Body of pancreas (tissue), 4 donors: ENCODE results near the gene SHROOM2. TPM values are rescaled to one million over a fixed set of nuclear protein-coding genes. Genes with fewer than 3 reads are reported as not detected.

Experiments
- ATAC-seq: fragments of 150-250 bp; one replicate; pipeline ENCODE4 v1.9.1; 2016
- DNase-seq, 4 donors: peaks; one replicate each; pipeline ENCODE4 v3.0.0-alpha.2; 2019
- H3K27ac ChIP-seq, 4 donors: fragments of 200-600 bp; sonication (generic); 1 replicate in 3 of 4; 2 replicates in 1 of 4; pipeline versions ENCODE4 v1.5.1 to v1.6.1; 2016 to 2019; ENCODE audit warnings: mild to moderate bottlenecking in 1 of 4, mixed read lengths in 1 of 4, moderate library complexity in 1 of 4
- H3K27me3 ChIP-seq, 2 donors: fragments of 200-600 bp; sonication (generic); one replicate each; pipeline ENCODE4 v1.6.0; 2016; ENCODE audit warnings: mild to moderate bottlenecking in 1 of 2
- H3K36me3 ChIP-seq, 2 donors: fragments of 200-600 bp; sonication (generic); replicated peaks in 1 of 2; 2 replicates each; pipeline ENCODE4 v1.5.1; 2016; ENCODE audit warnings: low read depth in 2 of 2; ENCODE audit not compliant: insufficient read depth in 1 of 2
- H3K4me1 ChIP-seq: fragments of 200-600 bp; sonication (generic); one replicate; pipeline ENCODE4 v1.6.0; 2016
- H3K4me3 ChIP-seq, 2 donors: fragments of 200-600 bp; sonication (generic); 1 replicate in 1 of 2; 2 replicates in 1 of 2; pipeline ENCODE4 v1.5.1; 2016 to 2019
- H3K9me3 ChIP-seq, 3 donors: fragments of 200-600 bp; sonication (generic); 1 replicate in 2 of 3; 2 replicates in 1 of 3; pipeline ENCODE4 v1.5.1; 2016
- POLR2A ChIP-seq, 3 donors: fragments of 450-650 bp; IDR thresholded peaks; one replicate each; pipeline ENCODE4 v1.6.1; 2016; ENCODE audit warnings: antibody characterized with exemption in 3 of 3, mild to moderate bottlenecking in 2 of 3
- WGBS, 2 donors: methylation state at CpG; one replicate each; pipeline ENCODE4 v1.1.5; 2017; 5-methylcytosine and 5-hydroxymethylcytosine counted together
- intact Hi-C: fragments of 100-400 bp; cut with DNase I; formaldehyde crosslinking; loops from one replicate; pipeline ENCODE4 v1.15.1; 2023
- total RNA-seq, 2 donors: library from RNA; depleted of rRNA; stranded (reverse); fragments of >200 nt; gene quantifications; one replicate each; pipeline ENCODE4 v1.1.0, GENCODE V29; 2016
- TF ChIP-seq, protein P1 (sequence below), 7 experiments: fragments of 450-650 bp in 4 of 7; fragments of 200-600 bp in 3 of 7; sonication (generic) in 3 of 7; IDR thresholded peaks; one replicate each; pipeline ENCODE4 v1.5.1; 2016 to 2019; ENCODE audit warnings: antibody characterized with exemption in 7 of 7

SHROOM2 gene
- total RNA-seq, 2 donors from 2014 or later = 9.9 TPM

- intact Hi-C loops = no loop called here
- no peak for TF ChIP-seq POLR2A (IDR thresholded peaks at IDR 0.05)
- TF ChIP-seq, protein P1, sequence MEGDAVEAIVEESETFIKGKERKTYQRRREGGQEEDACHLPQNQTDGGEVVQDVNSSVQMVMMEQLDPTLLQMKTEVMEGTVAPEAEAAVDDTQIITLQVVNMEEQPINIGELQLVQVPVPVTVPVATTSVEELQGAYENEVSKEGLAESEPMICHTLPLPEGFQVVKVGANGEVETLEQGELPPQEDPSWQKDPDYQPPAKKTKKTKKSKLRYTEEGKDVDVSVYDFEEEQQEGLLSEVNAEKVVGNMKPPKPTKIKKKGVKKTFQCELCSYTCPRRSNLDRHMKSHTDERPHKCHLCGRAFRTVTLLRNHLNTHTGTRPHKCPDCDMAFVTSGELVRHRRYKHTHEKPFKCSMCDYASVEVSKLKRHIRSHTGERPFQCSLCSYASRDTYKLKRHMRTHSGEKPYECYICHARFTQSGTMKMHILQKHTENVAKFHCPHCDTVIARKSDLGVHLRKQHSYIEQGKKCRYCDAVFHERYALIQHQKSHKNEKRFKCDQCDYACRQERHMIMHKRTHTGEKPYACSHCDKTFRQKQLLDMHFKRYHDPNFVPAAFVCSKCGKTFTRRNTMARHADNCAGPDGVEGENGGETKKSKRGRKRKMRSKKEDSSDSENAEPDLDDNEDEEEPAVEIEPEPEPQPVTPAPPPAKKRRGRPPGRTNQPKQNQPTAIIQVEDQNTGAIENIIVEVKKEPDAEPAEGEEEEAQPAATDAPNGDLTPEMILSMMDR (IDR thresholded peaks at IDR 0.05) = no peak
- Histone ChIP-seq H3K36me3 (no peaks in the 10 kb centered on the region), H3K27ac (no peak overlapping the region), H3K9me3 (no peaks in the 10 kb centered on the region), H3K4me1 (no peaks in the 10 kb centered on the region), H3K4me3 (no peak overlapping the region), H3K27me3 (no peaks in the 10 kb centered on the region)
- WGBS, 2 donors = 87 to 95% methylated on average over 4 of the region's 4 CpGs
- ATAC-seq (no peak), DNase-seq (no peak)
Observed at GRCh38 chrX:9876201-9876600, 90.0 kb downstream of the SHROOM2 start.

DNA sequence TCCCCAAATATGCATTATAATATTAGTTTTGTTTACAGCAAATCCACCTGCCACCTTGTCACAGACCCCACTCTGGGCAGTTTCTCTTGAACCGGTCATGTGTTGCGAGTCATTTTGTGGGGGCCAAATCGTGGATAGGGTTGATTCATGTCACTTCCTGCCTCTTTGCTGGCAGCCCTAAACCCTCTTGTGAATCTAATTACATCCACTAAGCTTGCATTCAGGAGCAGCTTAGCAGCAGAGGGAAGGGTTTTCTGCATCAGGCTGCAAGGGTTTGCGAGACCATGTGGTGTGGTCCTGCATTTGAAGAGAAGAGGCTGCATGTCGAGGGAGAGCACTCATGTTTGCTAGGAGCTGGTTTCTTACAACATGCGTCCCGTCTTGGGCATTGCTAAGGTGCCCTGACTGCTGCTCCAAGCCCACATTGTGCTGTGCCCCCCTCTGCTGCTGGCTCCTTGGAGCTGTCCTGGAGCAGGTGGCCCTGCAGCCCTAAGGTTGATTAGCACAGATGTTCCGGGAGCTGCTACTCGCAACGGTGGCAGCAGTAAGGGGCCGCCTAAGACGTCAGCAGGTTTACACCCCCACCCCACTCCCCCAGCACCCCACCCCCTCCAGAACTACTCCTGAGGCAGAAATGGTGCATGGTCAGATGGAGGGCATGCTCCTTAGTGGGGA lies 92.1 kb downstream of the SHROOM2 start:
- DNase-seq (no peak), ATAC-seq (no peak)
- intact Hi-C loops = no loop called here
- 63 to 77% methylated on average over 3 to 5 of the region's 12 CpGs for WGBS, 2 donors
- Histone ChIP-seq H3K9me3 (no peaks in the 10 kb centered on the region), H3K4me3 (no peak overlapping the region), H3K27ac (no peak overlapping the region), H3K36me3 (no peaks in the 10 kb centered on the region), H3K27me3 (no peaks in the 10 kb centered on the region), H3K4me1 (peaks cover 3% of the 10 kb centered on the region)
- TF ChIP-seq POLR2A (IDR thresholded peaks at IDR 0.05) = no peak
- TF ChIP-seq, protein P1 (IDR thresholded peaks at IDR 0.05) = no peak

DNA sequence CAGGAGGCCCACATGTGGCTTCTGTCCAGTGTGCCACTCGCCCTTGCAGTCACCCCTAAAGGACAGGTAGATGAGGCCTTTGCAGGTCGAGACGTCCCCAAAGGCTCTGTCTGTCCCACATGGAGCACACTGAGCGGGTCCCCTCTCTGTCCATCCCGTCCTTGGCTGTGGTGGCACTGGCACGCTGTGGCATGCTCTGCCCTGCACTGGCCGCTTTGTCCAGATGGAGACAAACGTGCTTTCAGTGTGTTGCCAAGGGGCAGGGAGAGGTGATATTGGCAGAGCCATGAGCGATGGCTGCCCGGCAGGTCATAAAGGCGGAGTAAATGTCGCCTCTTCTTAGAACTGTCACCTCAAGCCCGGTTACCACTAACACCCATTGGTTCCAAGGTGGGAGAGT lies 94.0 kb downstream of the SHROOM2 start:
- no peak for DNase-seq
- no peak for ATAC-seq
- intact Hi-C loops = no loop called here
- Histone ChIP-seq H3K36me3 (no peaks in the 10 kb centered on the region), H3K27me3 (no peaks in the 10 kb centered on the region), H3K4me3 (no peak overlapping the region), H3K9me3 (no peaks in the 10 kb centered on the region), H3K27ac (no peak overlapping the region), H3K4me1 (peaks cover 3% of the 10 kb centered on the region)
- WGBS, 2 donors = 88 to 98% methylated on average over 5 to 10 of the region's 13 CpGs
- TF ChIP-seq, protein P1 (IDR thresholded peaks at IDR 0.05) = no peak
- TF ChIP-seq POLR2A (IDR thresholded peaks at IDR 0.05) = no peak

GRCh38 chrX:9880870-9881269 lies 94.6 kb downstream of the SHROOM2 start:
- TF ChIP-seq, protein P1 (IDR thresholded peaks at IDR 0.05) = no peak
- TF ChIP-seq POLR2A (IDR thresholded peaks at IDR 0.05) = no peak
- H3K36me3 ChIP-seq = no peaks in the 10 kb centered on the region
- H3K4me3 ChIP-seq = no peak overlapping the region
- ATAC-seq (no peak), DNase-seq (no peak)
- 72 to 88% methylated on average over 7 of the region's 7 CpGs for WGBS, 2 donors
- H3K9me3 ChIP-seq = no peaks in the 10 kb centered on the region
- H3K27ac ChIP-seq = no peak overlapping the region
- intact Hi-C loops = no loop called here
- no peaks in the 10 kb centered on the region for H3K27me3 ChIP-seq
- H3K4me1 ChIP-seq = peaks cover 3% of the 10 kb centered on the region
